Dermis blood vessel endothelial cell (primary cell): ENCODE data around the gene EFNA3. TPM values are rescaled to one million over a fixed set of nuclear protein-coding genes. Genes with fewer than 3 reads are reported as not detected.

ENCODE experiments used
- DNase-seq: peaks from one replicate; pipeline ENCODE4 v3.0.0; 2010
- total RNA-seq: library from RNA; depleted of rRNA; stranded (reverse); fragments of >200 nt; gene quantifications from 2 replicates; pipeline ENCODE4 v1.2.3, GENCODE V29; 2014

Gene EFNA3
- total RNA-seq, 1 donor from 2014 or later, result 2.2 TPM

DNA sequence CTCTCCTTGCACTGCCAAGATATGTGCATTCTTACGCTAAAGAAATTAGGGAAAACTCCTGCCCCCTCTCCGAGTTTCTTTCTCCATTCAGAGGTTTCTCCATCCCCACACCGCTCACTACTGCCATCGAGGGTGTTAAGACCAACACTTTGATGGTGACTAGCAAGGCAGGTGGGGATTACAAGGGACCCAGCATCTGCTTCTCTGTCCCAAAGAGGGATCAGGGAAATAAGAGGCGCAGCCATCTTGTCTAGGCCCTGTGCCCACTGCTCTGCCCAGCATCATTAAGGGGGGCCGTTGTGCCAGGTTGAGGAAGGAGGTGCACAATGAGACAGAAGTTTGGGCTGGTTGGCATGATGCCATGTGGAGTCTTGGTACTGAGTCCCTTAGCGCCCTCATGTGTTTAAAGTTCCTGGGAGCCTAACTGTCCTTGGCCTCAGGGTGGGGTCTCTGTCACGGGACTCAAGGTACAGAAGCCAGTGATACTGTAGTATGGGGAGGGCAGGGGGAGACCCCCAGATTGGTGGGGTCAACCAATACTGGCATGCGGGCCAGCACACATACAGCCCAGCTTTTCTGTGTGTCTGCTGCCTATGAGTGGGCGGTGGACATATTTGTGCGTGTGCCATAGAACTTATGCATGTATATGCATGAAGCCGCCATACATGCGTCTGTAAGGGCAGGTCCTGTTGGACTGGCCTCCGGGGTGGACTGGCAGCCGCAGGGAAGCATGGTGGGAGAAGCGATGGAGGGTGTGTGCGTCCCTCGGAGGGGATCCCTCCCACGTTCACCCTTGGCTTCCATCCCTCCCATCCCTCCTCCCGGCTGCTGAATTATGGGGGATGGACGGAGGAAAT is 5.5 kb downstream of the EFNA3 start:
- DNase-seq, result peak; percentile 47

DNA sequence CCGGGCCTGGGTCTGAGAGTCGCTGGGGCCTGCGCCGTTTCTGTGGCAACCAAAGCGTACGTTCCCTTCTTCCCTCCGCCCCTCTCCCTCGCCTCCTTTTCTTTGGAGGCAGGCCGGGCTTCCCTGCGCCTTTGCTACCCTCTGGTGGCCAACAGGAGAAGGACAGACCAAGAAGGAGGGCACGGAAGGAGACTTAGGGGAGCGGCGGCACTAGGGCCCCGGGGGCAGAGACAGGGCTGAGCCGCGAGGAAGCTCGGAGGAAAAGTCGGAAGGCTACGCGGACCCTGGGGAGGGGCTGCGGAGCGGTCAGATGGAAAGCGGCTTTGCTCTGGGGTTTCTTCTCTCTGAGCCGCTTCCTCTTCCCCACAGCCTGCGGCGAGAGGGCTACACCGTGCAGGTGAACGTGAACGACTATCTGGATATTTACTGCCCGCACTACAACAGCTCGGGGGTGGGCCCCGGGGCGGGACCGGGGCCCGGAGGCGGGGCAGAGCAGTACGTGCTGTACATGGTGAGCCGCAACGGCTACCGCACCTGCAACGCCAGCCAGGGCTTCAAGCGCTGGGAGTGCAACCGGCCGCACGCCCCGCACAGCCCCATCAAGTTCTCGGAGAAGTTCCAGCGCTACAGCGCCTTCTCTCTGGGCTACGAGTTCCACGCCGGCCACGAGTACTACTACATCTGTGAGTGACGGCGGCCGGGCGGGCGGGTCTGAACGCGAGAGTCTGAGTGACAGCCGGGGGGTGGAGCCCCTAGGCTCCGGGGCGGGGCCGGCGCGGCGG is 6.3 kb downstream of the EFNA3 start:
- peak; percentile 97 for DNase-seq

DNA sequence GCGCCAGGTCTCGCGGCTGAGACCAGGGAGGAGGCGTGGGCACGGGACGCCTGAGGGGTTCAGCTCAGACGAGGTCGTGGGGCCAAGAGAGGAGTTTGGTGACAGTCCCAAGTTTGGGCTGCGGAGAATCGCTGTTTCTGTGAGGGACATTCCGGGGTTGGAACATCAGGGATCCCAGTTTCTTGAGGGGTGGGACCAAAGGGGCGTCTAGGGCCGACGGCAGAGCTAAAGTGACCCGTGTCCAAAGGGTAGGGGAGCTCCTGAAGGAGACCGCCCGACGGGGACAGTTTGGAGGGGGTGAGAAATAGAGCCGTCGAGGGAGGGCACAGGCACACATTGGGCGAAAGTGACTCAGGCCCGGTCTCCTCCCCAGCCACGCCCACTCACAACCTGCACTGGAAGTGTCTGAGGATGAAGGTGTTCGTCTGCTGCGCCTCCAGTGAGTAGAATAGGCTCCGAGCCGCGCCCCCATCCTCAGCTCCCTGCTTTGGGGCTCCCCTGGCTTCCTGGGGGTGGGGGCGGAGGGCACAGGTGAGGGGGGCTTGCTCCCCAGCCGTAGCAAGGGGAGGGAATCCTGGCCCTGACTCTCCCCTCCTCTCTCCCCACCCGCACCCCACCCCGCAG is 7.0 kb downstream of the EFNA3 start:
- DNase-seq, result peak; percentile 41

DNA sequence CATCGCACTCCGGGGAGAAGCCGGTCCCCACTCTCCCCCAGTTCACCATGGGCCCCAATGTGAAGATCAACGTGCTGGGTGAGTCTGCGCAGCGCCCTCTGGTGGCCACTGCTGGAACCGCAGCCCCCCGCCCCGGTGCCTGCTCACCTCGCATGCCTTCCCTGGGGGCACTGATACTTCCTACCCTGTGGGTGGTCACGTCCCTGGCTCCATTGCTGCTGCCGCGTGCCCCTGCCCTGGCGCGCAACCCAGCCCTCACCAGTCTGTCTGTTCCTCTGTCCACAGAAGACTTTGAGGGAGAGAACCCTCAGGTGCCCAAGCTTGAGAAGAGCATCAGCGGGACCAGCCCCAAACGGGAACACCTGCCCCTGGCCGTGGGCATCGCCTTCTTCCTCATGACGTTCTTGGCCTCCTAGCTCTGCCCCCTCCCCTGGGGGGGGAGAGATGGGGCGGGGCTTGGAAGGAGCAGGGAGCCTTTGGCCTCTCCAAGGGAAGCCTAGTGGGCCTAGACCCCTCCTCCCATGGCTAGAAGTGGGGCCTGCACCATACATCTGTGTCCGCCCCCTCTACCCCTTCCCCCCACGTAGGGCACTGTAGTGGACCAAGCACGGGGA is 7.6 kb downstream of the EFNA3 start:
- peak; percentile 77 for DNase-seq

DNA sequence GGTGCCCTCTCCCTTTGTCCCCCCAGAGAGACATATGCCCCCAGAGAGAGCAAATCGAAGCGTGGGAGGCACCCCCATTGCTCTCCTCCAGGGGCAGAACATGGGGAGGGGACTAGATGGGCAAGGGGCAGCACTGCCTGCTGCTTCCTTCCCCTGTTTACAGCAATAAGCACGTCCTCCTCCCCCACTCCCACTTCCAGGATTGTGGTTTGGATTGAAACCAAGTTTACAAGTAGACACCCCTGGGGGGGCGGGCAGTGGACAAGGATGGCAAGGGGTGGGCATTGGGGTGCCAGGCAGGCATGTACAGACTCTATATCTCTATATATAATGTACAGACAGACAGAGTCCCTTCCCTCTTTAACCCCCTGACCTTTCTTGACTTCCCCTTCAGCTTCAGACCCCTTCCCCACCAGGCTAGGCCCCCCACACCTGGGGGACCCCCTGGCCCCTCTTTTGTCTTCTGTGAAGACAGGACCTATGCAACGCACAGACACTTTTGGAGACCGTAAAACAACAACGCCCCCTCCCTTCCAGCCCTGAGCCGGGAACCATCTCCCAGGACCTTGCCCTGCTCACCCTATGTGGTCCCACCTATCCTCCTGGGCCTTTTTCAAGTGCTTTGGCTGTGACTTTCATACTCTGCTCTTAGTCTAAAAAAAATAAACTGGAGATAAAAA is 8.4 kb downstream of the EFNA3 start:
- DNase-seq, result no peak

DNA sequence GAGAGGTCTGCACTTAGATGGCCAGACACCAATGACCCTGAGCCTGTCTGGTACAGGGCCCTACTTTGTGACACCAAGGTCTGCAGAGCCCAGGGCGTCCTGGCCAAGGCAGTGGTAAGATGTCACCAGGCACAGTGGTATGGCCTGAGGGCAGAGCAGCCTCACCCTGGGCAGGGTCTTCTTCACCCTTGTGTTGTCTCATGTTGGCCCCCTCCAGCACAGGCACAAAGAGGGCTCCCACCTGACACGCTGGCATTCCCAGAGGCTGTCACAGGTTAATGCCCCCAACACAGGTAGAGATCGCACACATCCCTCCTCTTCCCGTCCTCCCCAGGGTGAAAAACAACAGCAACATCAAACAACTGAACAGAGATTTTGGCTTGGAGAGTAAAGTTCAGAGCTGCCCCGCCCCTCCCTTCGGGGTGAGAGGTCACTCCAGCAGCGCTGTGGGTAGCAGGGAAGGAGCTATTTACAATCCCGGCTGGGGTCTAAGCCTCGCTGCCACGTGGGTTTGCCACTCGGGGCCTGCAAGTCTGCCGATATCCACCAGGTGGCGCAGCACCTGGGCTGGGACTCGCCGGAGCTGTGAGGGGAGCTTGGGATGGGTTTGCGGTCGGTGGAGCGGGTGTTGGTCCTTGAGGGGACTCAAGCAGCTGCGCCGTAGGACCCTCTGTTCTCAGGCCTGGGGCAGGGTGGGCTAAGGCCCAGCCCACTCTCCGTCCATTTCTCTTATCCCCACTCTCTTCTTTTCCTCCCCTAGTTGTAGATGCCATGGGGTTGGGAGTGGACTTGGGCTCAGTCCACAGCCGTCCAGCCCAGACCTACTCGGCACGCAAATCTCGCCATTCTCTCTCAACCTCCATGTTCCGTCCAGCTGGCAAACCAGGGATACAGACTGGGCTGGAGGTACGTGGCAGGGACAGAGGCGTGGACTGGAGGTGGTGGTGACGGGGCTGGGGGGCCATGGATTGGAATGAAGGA is 12.7 kb downstream of the EFNA3 start:
- peak; percentile 90 for DNase-seq

GRCh38 chr1:155092131-155092530 is 13.5 kb downstream of the EFNA3 start:
- no peak for DNase-seq

GRCh38 chr1:155092641-155093040 is 14.0 kb downstream of the EFNA3 start:
- no peak for DNase-seq

DNA sequence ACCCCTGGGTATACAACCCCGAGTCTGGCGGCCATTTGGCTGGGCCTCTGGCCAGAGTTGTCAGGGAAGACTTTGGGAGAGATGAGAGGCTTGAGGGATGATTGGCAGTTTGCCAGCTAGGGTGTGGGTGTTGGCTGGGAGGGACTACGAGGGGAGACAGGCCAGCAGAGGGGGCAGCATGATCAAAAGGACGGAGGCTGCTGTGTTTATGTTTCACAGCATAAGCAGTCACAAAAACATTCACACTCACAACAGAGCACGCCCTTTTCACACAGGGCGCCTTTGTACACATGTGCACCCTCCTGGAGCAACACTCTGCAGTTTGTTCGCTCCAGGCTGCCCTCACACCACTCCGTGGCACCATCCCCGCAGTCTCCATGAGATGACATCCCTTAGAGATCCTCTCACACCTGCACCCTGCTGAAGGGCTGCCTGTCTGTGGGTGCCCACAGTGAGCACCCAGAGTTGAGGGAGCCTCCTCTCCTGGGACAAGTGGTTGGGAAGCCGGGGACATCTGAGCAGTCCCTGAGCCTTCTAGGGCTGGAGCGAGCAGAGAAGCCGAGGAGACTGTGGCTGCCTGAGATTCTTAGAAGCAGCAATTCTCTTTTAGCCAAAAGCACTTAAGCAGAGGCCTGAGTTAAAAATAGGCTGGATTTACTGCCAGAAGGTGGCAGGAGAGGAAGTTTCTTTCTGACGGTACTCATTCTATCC is 15.4 kb downstream of the EFNA3 start:
- peak; percentile 72 for DNase-seq

DNA sequence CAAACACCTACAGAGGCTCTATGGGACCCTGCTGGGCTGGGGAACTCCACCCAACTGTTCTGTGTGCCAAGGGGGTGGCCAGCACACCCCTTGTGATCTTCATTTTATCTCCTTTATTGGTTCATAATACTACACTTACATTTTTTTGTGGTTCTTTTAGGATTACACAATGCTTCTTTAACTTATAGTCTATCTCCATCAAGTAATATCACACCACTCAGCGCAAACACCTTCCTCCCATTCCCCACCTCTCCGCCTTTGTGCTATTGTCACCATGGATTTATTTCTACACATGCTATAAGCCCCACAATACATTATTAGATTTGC is 15.9 kb downstream of the EFNA3 start:
- DNase-seq, result no peak

DNA sequence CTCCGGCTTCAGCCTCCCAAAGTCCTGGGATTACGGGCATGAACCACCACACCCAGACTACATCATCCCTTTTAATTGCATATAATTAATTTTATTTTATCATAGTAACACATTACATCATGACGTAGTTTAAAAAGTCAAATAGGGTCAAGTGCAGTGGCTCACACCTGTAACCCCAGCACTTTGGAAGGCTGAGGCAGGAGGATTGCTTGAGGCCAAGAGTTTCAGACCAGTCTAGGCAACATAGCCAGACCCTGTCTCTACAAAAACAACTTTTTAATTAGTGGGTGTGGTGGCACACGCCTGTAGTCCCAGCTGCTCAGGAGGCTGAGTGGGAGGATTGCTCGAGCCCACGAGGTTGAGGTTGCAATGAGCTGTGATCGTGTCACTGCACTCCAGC is 20.7 kb downstream of the EFNA3 start:
- DNase-seq, result no peak

DNA sequence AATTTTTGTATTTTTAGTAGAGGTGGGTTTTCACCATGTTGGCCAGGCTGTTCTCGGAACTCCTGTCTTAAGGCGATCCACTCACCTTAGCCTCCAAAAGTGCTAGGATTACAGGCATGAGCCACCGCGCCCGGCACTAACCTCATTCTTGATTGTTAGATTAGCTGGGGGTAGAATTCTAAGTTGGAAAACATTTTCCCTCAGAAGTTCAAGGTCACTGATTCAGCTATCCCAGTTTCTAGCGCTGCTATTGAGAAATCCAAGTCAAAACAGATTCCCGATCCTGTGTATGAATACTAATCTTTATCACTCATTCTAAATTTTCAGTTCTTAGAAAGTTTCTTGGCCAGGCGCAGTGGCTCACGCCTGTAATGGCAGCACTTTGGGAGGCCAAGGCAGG is 24.7 kb downstream of the EFNA3 start:
- no peak for DNase-seq

GRCh38 chr1:155104605-155105534 is 26.2 kb downstream of the EFNA3 start:
- peak; percentile 51 for DNase-seq

- peak; percentile 62 for DNase-seq
Observed at GRCh38 chr1:155105604-155106011, 27.0 kb downstream of the EFNA3 start.

GRCh38 chr1:155106862-155107261 is 28.2 kb downstream of the EFNA3 start:
- no peak for DNase-seq

DNA sequence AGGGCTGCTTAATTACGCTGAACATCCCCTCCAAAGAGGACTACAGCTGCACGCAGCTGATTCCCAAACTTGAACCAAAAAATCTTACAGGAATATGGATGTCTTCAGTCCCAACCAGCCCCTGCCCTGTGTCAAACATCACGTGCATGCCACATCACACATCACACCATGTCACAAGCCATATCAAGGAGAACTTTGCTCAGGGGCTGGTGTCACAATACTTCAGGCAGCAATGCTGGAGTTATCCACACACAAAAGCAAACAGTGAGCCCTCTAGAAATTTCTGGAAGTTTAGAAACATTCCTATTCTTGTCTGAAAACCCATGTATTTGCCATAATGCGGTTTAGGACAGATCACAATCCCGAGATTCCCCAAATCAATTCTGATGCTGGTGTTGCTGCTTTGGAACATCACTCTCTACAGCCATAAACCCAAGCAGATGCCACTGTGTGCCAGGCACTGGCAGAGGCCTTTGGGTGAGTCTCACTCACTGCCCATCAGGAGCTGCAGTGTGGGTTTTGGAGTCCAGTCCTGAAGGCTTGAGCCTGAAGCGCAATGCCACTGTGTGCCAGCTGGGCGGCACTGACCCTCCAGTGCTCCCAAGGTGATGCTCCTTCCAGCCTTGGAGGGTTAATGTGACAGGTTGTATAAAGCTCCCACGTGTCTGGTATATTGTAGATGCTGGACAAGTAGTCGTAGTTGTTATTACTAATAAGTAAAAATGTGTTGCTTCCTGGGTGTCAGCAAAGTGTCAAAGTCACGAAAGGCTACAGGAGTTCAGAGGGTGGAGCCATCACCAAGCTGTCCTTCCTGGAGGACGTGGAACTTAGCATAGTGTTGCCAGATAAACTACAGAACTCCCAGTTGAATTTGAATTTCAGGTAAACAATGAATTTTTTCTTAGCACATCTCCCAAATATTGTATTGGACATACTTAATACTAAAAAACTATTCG is 28.9 kb downstream of the EFNA3 start:
- DNase-seq, result no peak

- DNase-seq, result no peak
Observed at GRCh38 chr1:155108296-155108695, 29.7 kb downstream of the EFNA3 start.

DNA sequence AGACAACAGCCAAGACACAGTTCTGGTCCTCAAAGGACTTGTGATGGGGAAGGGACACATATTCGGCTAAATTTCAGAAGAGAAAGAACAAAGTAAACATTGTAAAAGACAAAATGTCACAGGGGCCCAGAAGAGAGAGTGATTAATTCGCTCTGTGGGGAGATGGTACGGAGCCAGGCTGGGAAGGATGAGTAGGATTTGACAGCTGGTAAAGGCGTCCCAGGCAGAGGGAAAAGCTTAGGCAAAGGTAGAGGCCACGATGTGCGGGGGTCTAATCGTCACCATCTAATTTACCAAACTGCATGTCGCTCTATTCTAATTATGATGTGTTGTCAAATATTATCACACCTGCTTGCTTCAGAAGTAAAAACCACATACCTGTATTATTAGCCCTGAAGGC is 31.7 kb downstream of the EFNA3 start:
- no peak for DNase-seq
